Suppressor macrophage (primary cell): ENCODE measurements around the gene DIAPH3.

ENCODE experiments used
- DNase-seq, 4 experiments: peaks; one replicate each; pipeline ENCODE4 v3.0.0-alpha.2; 2020 to 2022

The DIAPH3 gene

GRCh38 chr13:59957438-59957837 is 206.3 kb downstream of the DIAPH3 start:
- DNase-seq: no peak

GRCh38 chr13:59954601-59955000 is 209.1 kb downstream of the DIAPH3 start:
- peak; percentile 36 to 73 (median 52) for DNase-seq

GRCh38 chr13:59951011-59951410 is 212.7 kb downstream of the DIAPH3 start:
- DNase-seq: peak; percentile 18 to 48 (median 34)

- DNase-seq: peak in 2 of 4 experiments; percentile 10 to 18
These were observed 213.5 kb downstream of the DIAPH3 start for GRCh38 chr13:59950266-59950665.

- no peak for DNase-seq
These were observed 215.0 kb downstream of the DIAPH3 start for GRCh38 chr13:59948686-59949085.

GRCh38 chr13:59946944-59947343 is 216.8 kb downstream of the DIAPH3 start:
- no peak for DNase-seq

GRCh38 chr13:59931621-59932020 is 232.1 kb downstream of the DIAPH3 start:
- no peak for DNase-seq

- DNase-seq: no peak
These were observed 239.5 kb downstream of the DIAPH3 start for GRCh38 chr13:59924256-59924655.

- DNase-seq: no peak
These were observed 248.5 kb downstream of the DIAPH3 start for GRCh38 chr13:59915252-59915651.

GRCh38 chr13:59914556-59914955 is 249.2 kb downstream of the DIAPH3 start:
- no peak for DNase-seq

GRCh38 chr13:59906413-59907049 is 257.2 kb downstream of the DIAPH3 start:
- peak in 3 of 4 experiments; percentile 3 to 30 (median 13) for DNase-seq

GRCh38 chr13:59901191-59901590 is 262.5 kb downstream of the DIAPH3 start:
- no peak for DNase-seq

- no peak for DNase-seq
These were observed 265.7 kb downstream of the DIAPH3 start for GRCh38 chr13:59898066-59898465.

- no peak for DNase-seq
These were observed 270.5 kb downstream of the DIAPH3 start for GRCh38 chr13:59893266-59893665.

GRCh38 chr13:59891053-59891452 is 272.7 kb downstream of the DIAPH3 start:
- no peak for DNase-seq

- no peak for DNase-seq
These were observed 273.7 kb downstream of the DIAPH3 start for GRCh38 chr13:59890054-59890453.

GRCh38 chr13:59888408-59888807 is 275.3 kb downstream of the DIAPH3 start:
- DNase-seq: no peak

- no peak for DNase-seq
These were observed 278.7 kb downstream of the DIAPH3 start for GRCh38 chr13:59885076-59885475.

GRCh38 chr13:59883885-59884284 is 279.8 kb downstream of the DIAPH3 start:
- DNase-seq: no peak

- no peak for DNase-seq
These were observed 283.3 kb downstream of the DIAPH3 start for GRCh38 chr13:59880468-59880867.

GRCh38 chr13:59879281-59879680 is 284.4 kb downstream of the DIAPH3 start:
- no peak for DNase-seq

GRCh38 chr13:59877933-59878332 is 285.8 kb downstream of the DIAPH3 start:
- no peak for DNase-seq

GRCh38 chr13:59874973-59875372 is 288.8 kb downstream of the DIAPH3 start:
- no peak for DNase-seq

GRCh38 chr13:59873856-59874255 is 289.9 kb downstream of the DIAPH3 start:
- DNase-seq: no peak

- no peak for DNase-seq
These were observed 290.4 kb downstream of the DIAPH3 start for GRCh38 chr13:59873309-59873708.
